Ishikawa (cell line): ENCODE data around the gene PTGER1.

Source experiments
- CEBPB ChIP-seq: IDR thresholded peaks from 2 replicates; pipeline ENCODE4 v1.6.1; 2012
- CREB1 ChIP-seq: IDR thresholded peaks from 2 replicates; pipeline ENCODE4 v1.6.1; 2012; ENCODE audit warnings: low read depth
- EGR1 ChIP-seq: IDR thresholded peaks from 2 replicates; pipeline ENCODE4 v1.6.1; 2012
- EP300 ChIP-seq: IDR thresholded peaks from 2 replicates; pipeline ENCODE4 v1.6.1; 2012; ENCODE audit warnings: borderline replicate concordance
- FOXM1 ChIP-seq: IDR thresholded peaks from 2 replicates; pipeline ENCODE4 v1.6.1; 2012; ENCODE audit warnings: low read depth, borderline replicate concordance
- NFIC ChIP-seq: IDR thresholded peaks from 2 replicates; pipeline ENCODE4 v1.6.1; 2012
- RAD21 ChIP-seq: IDR thresholded peaks from 2 replicates; pipeline ENCODE4 v1.6.1; 2012; ENCODE audit warnings: low read depth
- REST ChIP-seq: IDR thresholded peaks from 2 replicates; pipeline ENCODE4 v1.6.1; 2012; ENCODE audit warnings: low read depth, mild to moderate bottlenecking
- TAF1 ChIP-seq: IDR thresholded peaks from 2 replicates; pipeline ENCODE4 v1.6.1; 2012; ENCODE audit warnings: low read depth, mild to moderate bottlenecking
- TCF12 ChIP-seq: IDR thresholded peaks from 2 replicates; pipeline ENCODE4 v1.6.1; 2012; ENCODE audit warnings: low read depth
- TEAD4 ChIP-seq: IDR thresholded peaks from 2 replicates; pipeline ENCODE4 v1.6.1; 2012
- USF1 ChIP-seq: IDR thresholded peaks from 2 replicates; pipeline ENCODE4 v1.6.1; 2012
- YY1 ChIP-seq: IDR thresholded peaks from 2 replicates; pipeline ENCODE4 v1.6.1; 2012; ENCODE audit warnings: low read depth
- ZBTB7A ChIP-seq: IDR thresholded peaks from 2 replicates; pipeline ENCODE4 v1.6.1; 2012; ENCODE audit warnings: low read depth
- TF ChIP-seq, protein P1 (sequence below): IDR thresholded peaks from 2 replicates; pipeline ENCODE4 v1.6.1; 2012

The PTGER1 gene

GRCh38 chr19:14517446-14517839, 42.3 kb upstream of the PTGER1 start:
- TF ChIP-seq ZBTB7A = no peak
- TF ChIP-seq, protein P1, sequence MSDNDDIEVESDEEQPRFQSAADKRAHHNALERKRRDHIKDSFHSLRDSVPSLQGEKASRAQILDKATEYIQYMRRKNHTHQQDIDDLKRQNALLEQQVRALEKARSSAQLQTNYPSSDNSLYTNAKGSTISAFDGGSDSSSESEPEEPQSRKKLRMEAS = no peak
- TF ChIP-seq TAF1 = no peak
- no peak for TF ChIP-seq CEBPB
- no peak for TF ChIP-seq TCF12
- TF ChIP-seq CREB1 = no peak
- TF ChIP-seq EGR1 = no peak
- no peak for TF ChIP-seq FOXM1
- no peak for TF ChIP-seq YY1
- TF ChIP-seq EP300 = no peak
- TF ChIP-seq RAD21 = no peak
- no peak for TF ChIP-seq TEAD4
- no peak for TF ChIP-seq NFIC
- no peak for TF ChIP-seq USF1
- no peak for TF ChIP-seq REST

DNA sequence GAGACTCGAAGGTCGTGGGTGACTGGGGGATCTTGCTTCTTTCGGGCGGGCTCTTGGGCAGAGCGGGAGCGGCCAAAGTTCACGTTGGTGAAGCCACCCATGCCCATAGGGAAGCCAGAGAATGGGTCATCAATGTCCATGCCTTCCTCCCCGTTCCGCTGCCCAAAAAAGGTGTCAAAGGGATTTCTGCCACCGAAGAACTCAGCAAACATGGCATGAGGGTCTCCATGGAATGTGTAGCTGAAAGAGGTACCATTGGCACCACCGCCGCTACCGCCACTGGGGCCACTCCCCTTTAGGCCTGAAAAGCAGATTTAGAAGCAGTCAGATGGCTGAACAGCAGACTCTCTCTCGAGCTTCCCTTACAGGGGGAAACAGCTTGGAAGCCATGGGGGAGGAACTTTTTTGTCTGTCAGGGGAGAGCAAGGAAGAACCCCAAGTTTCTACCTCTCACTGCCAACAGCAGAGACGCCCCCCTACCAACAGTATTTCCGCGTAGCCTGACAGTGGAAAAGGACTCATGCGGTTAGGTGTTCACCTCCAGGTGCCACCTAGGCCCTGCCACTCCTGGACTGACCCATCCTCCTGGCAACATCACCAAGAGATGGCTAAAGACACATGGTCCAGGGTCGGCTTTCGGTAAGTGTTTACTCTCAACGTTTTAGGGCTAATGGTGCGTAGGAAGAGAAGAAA, 41.7 kb upstream of the PTGER1 start:
- TF ChIP-seq, protein P1 = no peak
- no peak for TF ChIP-seq RAD21

GRCh38 chr19:14516048-14516534, 40.9 kb upstream of the PTGER1 start:
- TF ChIP-seq TEAD4 = no peak
- TF ChIP-seq EP300 = no peak
- no peak for TF ChIP-seq ZBTB7A
- no peak for TF ChIP-seq NFIC
- TF ChIP-seq, protein P1 = no peak
- TF ChIP-seq USF1 = no peak
- TF ChIP-seq YY1 = no peak
- TF ChIP-seq RAD21 = no peak
- no peak for TF ChIP-seq REST
- no peak for TF ChIP-seq TAF1

DNA sequence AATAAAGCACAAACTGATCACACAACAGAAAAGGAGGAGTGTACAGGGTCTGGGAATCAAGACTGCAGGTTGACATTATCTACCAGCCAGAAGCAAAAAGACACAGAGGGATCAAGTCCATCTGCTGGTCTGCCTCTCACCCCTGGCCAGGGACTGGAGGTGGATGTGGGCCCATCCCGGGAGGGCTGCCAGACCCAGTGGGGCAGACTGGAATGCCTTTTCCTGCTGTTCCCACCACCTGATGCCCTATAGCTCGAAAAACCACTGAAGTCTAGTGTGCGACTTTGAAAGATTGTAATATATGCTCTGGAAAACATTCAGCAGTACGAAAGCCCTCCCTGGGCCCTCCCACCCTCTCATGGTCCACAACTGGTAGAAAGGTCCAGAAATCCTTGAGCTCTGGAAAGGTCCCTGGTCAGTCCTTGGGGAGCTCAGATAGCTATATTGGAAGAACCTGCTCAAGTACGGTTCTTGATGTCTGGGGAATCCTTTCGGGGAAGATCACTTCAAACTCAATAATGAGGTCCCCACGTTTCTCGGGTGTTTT, 40.4 kb upstream of the PTGER1 start:
- TF ChIP-seq YY1 = no peak
- TF ChIP-seq EP300 = no peak
- no peak for TF ChIP-seq TEAD4
- no peak for TF ChIP-seq RAD21
- TF ChIP-seq, protein P1 = no peak
- TF ChIP-seq USF1 = no peak
- no peak for TF ChIP-seq REST
- TF ChIP-seq CREB1 = no peak
- TF ChIP-seq NFIC = no peak
